Measurements from ENCODE around the gene BHLHA15. TPM values are rescaled to one million over a fixed set of nuclear protein-coding genes. Genes with fewer than 3 reads are reported as not detected.

The BHLHA15 gene
- total RNA-seq, 2 donors from 2014 or later: 0.67 to 2.4 TPM

DNA sequence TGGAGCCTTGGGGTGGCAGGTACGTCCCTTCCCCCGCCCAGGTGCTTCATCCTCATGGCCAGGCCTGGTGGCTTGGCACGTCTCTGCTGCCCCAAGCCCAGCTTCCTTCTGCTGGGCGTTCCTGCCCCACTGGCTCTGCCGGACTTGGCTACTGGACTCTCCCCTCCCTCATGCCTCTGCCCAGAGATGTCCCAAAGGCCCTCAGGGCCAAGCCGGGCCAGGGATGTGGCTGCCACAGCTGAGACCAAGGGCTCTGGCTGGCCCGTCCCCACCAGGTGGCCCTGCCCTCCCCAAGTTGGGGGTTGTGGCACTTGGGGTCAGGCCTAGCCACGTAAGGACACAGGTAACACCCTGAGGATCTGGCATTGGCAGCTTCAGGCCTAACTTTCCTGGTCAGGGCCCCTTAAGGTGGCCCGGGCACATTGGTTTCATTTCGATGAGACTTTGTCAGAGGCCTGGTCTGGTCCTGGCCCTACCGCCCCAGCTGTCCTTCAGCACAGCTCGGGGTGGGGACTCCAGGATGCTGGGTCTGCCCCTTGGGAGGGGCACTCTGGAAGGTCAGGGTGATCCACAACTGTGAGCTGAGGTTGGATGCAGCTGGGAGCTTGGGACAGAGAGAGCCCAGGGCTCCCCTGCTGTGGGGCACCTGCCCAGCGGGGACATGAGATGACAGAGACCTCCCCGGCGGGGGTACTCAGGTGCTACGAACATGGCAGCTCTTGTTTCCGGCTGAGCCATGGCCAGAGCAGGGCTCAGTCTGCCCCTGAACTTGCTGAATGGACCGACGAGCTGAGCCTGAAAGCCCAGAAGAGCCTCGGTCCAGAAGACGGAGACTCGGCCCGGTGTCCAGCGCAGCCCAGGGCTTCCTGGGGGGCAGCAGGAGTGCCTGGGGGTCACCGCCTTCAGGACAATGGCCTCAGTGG is 2.9 kb downstream of the BHLHA15 start:
- no peaks in the 10 kb centered on the region for H3K9me3 ChIP-seq
- TF ChIP-seq, protein P1, sequence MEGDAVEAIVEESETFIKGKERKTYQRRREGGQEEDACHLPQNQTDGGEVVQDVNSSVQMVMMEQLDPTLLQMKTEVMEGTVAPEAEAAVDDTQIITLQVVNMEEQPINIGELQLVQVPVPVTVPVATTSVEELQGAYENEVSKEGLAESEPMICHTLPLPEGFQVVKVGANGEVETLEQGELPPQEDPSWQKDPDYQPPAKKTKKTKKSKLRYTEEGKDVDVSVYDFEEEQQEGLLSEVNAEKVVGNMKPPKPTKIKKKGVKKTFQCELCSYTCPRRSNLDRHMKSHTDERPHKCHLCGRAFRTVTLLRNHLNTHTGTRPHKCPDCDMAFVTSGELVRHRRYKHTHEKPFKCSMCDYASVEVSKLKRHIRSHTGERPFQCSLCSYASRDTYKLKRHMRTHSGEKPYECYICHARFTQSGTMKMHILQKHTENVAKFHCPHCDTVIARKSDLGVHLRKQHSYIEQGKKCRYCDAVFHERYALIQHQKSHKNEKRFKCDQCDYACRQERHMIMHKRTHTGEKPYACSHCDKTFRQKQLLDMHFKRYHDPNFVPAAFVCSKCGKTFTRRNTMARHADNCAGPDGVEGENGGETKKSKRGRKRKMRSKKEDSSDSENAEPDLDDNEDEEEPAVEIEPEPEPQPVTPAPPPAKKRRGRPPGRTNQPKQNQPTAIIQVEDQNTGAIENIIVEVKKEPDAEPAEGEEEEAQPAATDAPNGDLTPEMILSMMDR (IDR thresholded peaks at IDR 0.05): no peak
- intact Hi-C loops (cut with DNase I): no loop called here
- no peaks in the 10 kb centered on the region for H3K27me3 ChIP-seq
- H3K9ac ChIP-seq (ENCODE audit: low read depth in 2 of 2, low read length in 2 of 2): no peak overlapping the region
- H3K4me3 ChIP-seq: no peak overlapping the region
- H3K4me1 ChIP-seq: no peaks in the 10 kb centered on the region
- no peak for DNase-seq
- H3K27ac ChIP-seq: no peak overlapping the region
- no peaks in the 10 kb centered on the region for H3K36me3 ChIP-seq

DNA sequence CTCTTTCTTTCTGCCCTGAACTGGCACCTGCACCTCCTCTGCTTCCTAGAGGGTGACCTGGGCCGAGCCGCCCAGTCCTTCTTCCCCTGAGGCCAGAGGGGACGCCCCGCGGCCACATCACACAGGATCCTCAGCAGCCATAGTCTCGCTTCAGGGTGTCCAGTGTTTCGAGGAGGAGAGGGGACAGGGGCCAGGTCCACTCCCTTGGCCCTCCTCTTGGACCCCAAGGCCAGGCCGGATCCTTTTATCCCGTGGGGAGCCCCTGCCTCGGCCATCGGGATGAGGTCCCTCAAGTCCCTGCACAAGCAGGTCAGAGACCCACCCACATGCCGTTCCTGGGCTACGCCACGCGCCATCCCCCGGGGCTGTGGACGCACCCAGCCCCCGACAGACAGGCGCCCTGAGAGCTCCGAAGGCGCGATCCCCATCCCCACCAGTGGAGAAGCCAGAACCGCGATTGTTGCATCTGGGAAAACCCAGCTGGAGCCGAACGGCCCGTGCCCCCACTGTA is 3.6 kb downstream of the BHLHA15 start:
- Histone ChIP-seq H3K27me3 (no peaks in the 10 kb centered on the region), H3K27ac (no peak overlapping the region), H3K9me3 (no peaks in the 10 kb centered on the region), H3K4me1 (no peaks in the 10 kb centered on the region), H3K36me3 (peaks cover 3% of the 10 kb centered on the region), H3K4me3 (no peak overlapping the region), H3K9ac (ENCODE audit: low read depth in 2 of 2, low read length in 2 of 2) (no peak overlapping the region)
- DNase-seq: no peak
- intact Hi-C loops (cut with DNase I): no loop called here
- TF ChIP-seq, protein P1 (IDR thresholded peaks at IDR 0.05): no peak

GRCh38 chr7:98215561-98216495 is 4.6 kb downstream of the BHLHA15 start:
- DNase-seq: no peak
- intact Hi-C loops (cut with DNase I): no loop called here
- no peaks in the 10 kb centered on the region for H3K9me3 ChIP-seq

DNA sequence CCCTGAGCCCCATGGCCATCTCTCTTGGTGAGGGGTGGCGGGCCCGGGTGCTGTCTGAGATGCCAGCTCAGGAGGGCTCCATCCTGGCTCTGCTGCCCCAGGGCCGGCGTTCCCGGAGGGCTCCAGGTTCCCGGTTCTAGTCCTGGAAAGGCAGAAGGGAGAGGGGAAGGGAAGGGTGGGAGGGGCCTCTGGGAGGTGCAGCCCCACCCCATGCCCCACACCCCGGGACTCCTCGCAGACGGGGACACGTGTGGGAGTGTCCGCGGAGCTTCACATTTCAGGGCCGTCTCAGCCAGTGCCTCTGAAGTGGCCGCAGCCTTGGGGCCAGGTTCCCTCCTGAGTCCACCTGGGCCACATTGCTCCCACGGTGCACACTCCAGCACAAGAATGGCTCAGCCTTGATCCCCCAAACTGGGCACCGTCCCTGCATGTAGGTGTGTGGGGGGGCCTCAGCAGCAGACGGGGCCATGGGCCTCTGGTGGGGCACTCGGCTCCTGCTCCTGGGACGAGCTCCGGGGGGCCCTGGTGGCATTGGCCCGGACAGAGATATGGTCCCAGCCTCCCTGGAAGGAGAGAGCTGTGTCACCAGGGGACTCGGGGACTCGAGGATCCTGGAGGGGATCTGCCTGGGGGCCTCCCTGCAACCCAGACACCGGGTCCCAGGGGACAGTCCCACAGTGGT is 5.8 kb downstream of the BHLHA15 start:
- Histone ChIP-seq H3K9me3 (no peaks in the 10 kb centered on the region), H3K36me3 (peaks cover 3% of the 10 kb centered on the region), H3K27me3 (no peaks in the 10 kb centered on the region), H3K27ac (no peak overlapping the region), H3K4me1 (no peaks in the 10 kb centered on the region), H3K9ac (ENCODE audit: low read depth in 2 of 2, low read length in 2 of 2) (no peak overlapping the region), H3K4me3 (no peak overlapping the region)
- TF ChIP-seq, protein P1 (IDR thresholded peaks at IDR 0.05): no peak
- DNase-seq: no peak
- intact Hi-C loops (cut with DNase I): no loop called here

More at GRCh38 chr7:98215561-98216495, 4.6 kb downstream of the BHLHA15 start:
- no peaks in the 10 kb centered on the region for H3K27me3 ChIP-seq
- peaks cover 3% of the 10 kb centered on the region for H3K36me3 ChIP-seq
- no peaks in the 10 kb centered on the region for H3K4me1 ChIP-seq
- H3K4me3 ChIP-seq: no peak overlapping the region
- TF ChIP-seq, protein P1 (IDR thresholded peaks at IDR 0.05): no peak
- H3K9ac ChIP-seq (ENCODE audit: low read depth in 2 of 2, low read length in 2 of 2): no peak overlapping the region
- no peak overlapping the region for H3K27ac ChIP-seq
